Thyroid gland (tissue), 4 donors: ENCODE measurements around the gene HSPB7.

Experiments used
- POLR2A ChIP-seq, 2 donors: fragments of 450-650 bp; IDR thresholded peaks; one replicate each; pipeline ENCODE4 v1.6.1; 2017; ENCODE audit warnings: antibody characterized with exemption in 2 of 2, mild to moderate bottlenecking in 2 of 2, moderate library complexity in 1 of 2
- TF ChIP-seq, protein P1 (sequence below), 6 experiments: fragments of 200-600 bp in 3 of 6; fragments of 450-650 bp in 3 of 6; sonication (generic) in 3 of 6; IDR thresholded peaks; one replicate each; pipeline ENCODE4 v1.5.1; 2016 to 2019; ENCODE audit warnings: antibody characterized with exemption in 6 of 6, mild to moderate bottlenecking in 2 of 6, inconsistent platforms in 1 of 6, moderate library complexity in 1 of 6

- TF ChIP-seq, protein P1, sequence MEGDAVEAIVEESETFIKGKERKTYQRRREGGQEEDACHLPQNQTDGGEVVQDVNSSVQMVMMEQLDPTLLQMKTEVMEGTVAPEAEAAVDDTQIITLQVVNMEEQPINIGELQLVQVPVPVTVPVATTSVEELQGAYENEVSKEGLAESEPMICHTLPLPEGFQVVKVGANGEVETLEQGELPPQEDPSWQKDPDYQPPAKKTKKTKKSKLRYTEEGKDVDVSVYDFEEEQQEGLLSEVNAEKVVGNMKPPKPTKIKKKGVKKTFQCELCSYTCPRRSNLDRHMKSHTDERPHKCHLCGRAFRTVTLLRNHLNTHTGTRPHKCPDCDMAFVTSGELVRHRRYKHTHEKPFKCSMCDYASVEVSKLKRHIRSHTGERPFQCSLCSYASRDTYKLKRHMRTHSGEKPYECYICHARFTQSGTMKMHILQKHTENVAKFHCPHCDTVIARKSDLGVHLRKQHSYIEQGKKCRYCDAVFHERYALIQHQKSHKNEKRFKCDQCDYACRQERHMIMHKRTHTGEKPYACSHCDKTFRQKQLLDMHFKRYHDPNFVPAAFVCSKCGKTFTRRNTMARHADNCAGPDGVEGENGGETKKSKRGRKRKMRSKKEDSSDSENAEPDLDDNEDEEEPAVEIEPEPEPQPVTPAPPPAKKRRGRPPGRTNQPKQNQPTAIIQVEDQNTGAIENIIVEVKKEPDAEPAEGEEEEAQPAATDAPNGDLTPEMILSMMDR (IDR thresholded peaks at IDR 0.05) = no peak
- TF ChIP-seq POLR2A (IDR thresholded peaks at IDR 0.05) = no peak
Measured at GRCh38 chr1:16010837-16011236, 7.0 kb downstream of the HSPB7 start.
